Common myeloid progenitor, CD34-positive (primary cell): ENCODE results near the gene PDLIM5.

Source experiments
- CTCF ChIA-PET: fragments of 350-600 bp; sonication (Branson Sonifier 250); formaldehyde crosslinking; loops from one replicate; lab custom pipeline; 2021; ENCODE audit warnings: antibody characterized with exemption; lab: Charles Lee
- POLR2A ChIA-PET: fragments of 350-600 bp; sonication (Branson Sonifier 250); formaldehyde crosslinking; loops from one replicate; lab custom pipeline; 2021; ENCODE audit warnings: antibody characterized with exemption; lab: Charles Lee
- DNase-seq, 3 donors: peaks; one replicate each; pipeline versions ENCODE4 v3.0.0 to v3.0.0-alpha.2; 2013
- H3K27ac ChIP-seq, 2 experiments: 1 replicate in 1 of 2; 2 replicates in 1 of 2; pipeline ENCODE4 v1.7.0; 2013; ENCODE audit warnings: inconsistent platforms in 2 of 2, low read length in 2 of 2, mild to moderate bottlenecking in 2 of 2, low read depth in 1 of 2, moderate library complexity in 1 of 2; ENCODE audit not compliant: severe bottlenecking in 2 of 2, insufficient read depth in 1 of 2, poor library complexity in 1 of 2
- H3K27me3 ChIP-seq, 5 experiments: replicated peaks in 2 of 5; 1 replicate in 3 of 5; 2 replicates in 2 of 5; pipeline versions ENCODE4 v1.6.1 to v1.7.0; 2013; ENCODE audit warnings: low read length in 4 of 5, mild to moderate bottlenecking in 2 of 5, moderate library complexity in 2 of 5, inconsistent platforms in 1 of 5; ENCODE audit not compliant: insufficient read depth in 5 of 5, control insufficient read depth in 4 of 5
- H3K36me3 ChIP-seq, 4 experiments: 1 replicate in 2 of 4; 2 replicates in 2 of 4; pipeline versions ENCODE4 v1.6.1 to v1.7.0; 2013; ENCODE audit warnings: low read length in 3 of 4, control low read depth in 1 of 4, mild to moderate bottlenecking in 1 of 4; ENCODE audit not compliant: control insufficient read depth in 4 of 4, insufficient read depth in 4 of 4
- H3K4me1 ChIP-seq, 4 experiments: 1 replicate in 3 of 4; 2 replicates in 1 of 4; pipeline versions ENCODE4 v1.6.1 to v1.7.1; 2013; ENCODE audit warnings: low read length in 3 of 4, mild to moderate bottlenecking in 3 of 4, control low read depth in 1 of 4, inconsistent platforms in 1 of 4, moderate library complexity in 1 of 4; ENCODE audit not compliant: control insufficient read depth in 4 of 4, insufficient read depth in 4 of 4; ENCODE audit errors: control extremely low read depth in 1 of 4
- H3K4me3 ChIP-seq, 7 experiments: 1 replicate in 4 of 7; 2 replicates in 3 of 7; pipeline versions ENCODE4 v1.5.1 to v1.7.0; 2013; ENCODE audit warnings: mild to moderate bottlenecking in 7 of 7, low read length in 6 of 7, moderate library complexity in 6 of 7, inconsistent platforms in 2 of 7, low read depth in 2 of 7, control low read depth in 1 of 7; ENCODE audit not compliant: insufficient read depth in 4 of 7, control insufficient read depth in 1 of 7; ENCODE audit errors: extremely low read depth in 1 of 7
- H3K9me3 ChIP-seq, 5 experiments: 1 replicate in 4 of 5; 2 replicates in 1 of 5; pipeline versions ENCODE4 v1.6.1 to v1.7.1; 2013; ENCODE audit warnings: low read length in 4 of 5, mild to moderate bottlenecking in 2 of 5, inconsistent platforms in 1 of 5, low read depth in 1 of 5, moderate library complexity in 1 of 5; ENCODE audit not compliant: control insufficient read depth in 4 of 5, insufficient read depth in 2 of 5; ENCODE audit errors: control extremely low read depth in 1 of 5
- WGBS: methylation state at CpG from one replicate; pipeline ENCODE4 v1.1.5; 2013; ENCODE audit not compliant: insufficient coverage; 5-methylcytosine and 5-hydroxymethylcytosine counted together

PDLIM5 gene

DNA sequence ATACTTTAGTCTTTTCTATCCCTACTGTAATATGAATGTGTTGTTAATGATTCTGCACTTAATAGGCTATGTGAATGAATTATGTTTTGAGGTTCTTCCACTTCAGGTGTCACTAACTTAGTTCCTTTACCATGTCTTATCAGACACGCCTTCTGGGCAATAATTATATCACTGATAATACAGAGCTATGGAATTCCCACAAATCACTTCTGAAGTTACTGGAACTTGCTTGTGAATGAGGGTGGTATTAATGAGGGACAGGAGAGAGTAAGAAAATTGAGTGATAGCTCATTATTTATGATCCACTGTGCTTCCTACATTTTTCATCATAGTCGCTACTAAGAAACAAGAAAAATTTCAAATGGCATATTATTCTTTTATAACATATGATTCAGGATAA, 130.0 kb downstream of the PDLIM5 start:
- CTCF ChIA-PET: no interaction called here
- H3K4me1 ChIP-seq: no peaks in the 10 kb centered on the region
- H3K27ac ChIP-seq: no peak overlapping the region
- peaks cover 0 to 5% (median under 1%) of the 10 kb centered on the region in 4 experiments for H3K36me3 ChIP-seq
- H3K27me3 ChIP-seq: no peaks in the 10 kb centered on the region
- no peak overlapping the region for H3K4me3 ChIP-seq
- no peak for DNase-seq
- WGBS: no CpG with 5 or more reads among the region's 2 CpGs
- H3K9me3 ChIP-seq: no peaks in the 10 kb centered on the region
- POLR2A ChIA-PET: no interaction called here

DNA sequence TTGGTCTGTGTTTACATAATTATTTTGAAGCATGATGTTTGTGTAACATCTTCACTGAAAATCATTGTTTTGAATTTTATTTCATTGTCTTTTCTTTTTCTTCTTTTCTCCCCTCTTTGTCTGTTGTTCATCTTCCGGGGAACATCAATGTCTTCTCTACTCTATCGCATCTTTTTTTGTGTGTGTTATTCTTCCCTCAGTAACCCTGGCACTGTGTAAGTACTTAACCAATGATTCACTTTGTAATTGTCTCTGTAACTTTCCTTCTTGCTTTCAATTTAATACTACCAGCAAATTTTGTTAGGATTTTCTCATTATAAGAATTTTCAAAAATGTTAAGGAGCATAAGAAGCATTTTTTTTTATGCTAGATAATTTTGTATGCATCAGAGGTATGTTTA, 130.8 kb downstream of the PDLIM5 start:
- ChIA-PET POLR2A (no interaction called here), CTCF (no interaction called here)
- Histone ChIP-seq H3K36me3 (peaks cover 0 to 5% (median under 1%) of the 10 kb centered on the region in 4 experiments), H3K4me3 (no peak overlapping the region), H3K9me3 (no peaks in the 10 kb centered on the region), H3K27ac (no peak overlapping the region), H3K4me1 (no peaks in the 10 kb centered on the region), H3K27me3 (no peaks in the 10 kb centered on the region)
- WGBS: 100% methylated on average over 2 of the region's 2 CpGs
- DNase-seq: no peak

DNA sequence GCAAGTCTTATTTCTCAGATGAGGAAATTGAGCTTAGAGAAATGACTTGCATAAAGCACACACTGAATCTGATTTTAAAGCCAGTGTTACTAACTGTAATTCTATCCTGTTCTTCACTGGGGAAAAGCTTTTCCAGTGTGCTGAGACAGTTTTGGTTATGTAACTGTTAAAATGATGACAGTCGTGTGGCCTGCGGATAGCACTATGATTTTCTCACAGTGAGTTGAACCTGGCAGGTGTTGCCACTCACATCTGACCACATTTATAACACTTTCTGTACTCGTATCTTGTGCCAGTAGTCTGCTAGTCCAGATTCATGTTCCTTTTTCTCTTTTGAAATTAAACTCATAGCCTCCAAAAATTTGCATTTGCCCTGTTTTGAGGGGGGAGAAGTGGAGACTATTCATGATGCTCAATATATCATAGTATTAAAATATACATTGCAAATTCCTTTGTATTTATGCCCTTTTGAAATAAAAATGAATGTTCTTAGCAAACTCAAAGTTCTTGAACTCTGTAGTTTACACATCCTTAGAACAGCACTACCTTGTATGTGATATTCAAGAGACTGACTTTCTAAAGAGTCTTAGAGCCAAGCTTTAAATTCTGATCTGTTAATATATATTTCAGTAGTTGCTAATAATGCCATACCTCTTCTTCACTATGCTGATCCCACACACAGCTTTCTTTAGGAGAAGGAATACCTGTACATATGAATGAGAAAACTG, 132.3 kb downstream of the PDLIM5 start:
- H3K9me3 ChIP-seq: no peaks in the 10 kb centered on the region
- H3K27me3 ChIP-seq: no peaks in the 10 kb centered on the region
- no peak for DNase-seq
- H3K4me3 ChIP-seq: no peak overlapping the region
- WGBS: no CpG with 5 or more reads among the region's 3 CpGs
- ChIA-PET POLR2A (no interaction called here), CTCF (interaction anchor here (1.2 kb wide), 1 partner anchor 37 kb away, joined by 3 read pairs; no protein-coding TSS in a partner anchor)
- H3K27ac ChIP-seq: no peak overlapping the region
- H3K36me3 ChIP-seq: peaks cover 0 to 5% (median under 1%) of the 10 kb centered on the region in 4 experiments
- no peaks in the 10 kb centered on the region for H3K4me1 ChIP-seq

DNA sequence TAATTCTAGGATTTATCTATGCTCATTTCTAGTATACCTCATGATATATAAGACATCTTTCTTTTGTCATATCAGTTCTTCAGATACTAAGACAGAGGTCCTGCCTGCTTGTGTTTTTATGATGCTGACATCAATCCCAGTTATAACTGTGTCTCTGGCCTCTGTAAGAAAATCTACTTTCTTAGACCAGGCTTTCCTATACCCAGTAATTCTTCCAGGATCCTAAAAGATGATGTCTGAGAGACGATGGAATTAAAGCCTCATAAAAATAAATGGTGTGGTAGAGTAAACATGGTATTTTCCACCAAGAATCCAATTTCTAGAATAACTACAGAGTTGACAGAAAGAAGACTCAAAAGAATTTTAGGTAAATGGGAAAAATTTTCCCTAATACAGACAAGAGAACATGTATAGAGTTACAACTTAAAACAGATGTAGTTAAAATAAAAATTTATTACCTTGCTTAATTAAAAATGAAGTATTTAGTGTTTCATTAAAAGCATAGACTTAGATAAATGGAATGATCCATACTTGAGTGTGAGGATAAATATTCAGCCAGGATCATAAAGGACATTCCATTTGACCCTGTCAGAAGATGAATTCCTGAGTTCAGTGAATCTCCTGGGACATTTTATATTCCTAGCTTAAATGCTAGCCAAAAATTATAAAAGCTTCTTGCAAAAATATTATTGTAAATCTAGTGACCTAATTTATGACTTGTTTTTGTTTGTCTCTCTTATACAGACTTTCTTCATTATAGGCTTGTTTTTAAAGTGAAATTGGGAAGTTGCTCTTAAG, 137.4 kb downstream of the PDLIM5 start:
- Histone ChIP-seq H3K27ac (no peak overlapping the region), H3K9me3 (no peaks in the 10 kb centered on the region), H3K36me3 (peaks cover 0 to 10% (median 5%) of the 10 kb centered on the region in 4 experiments), H3K4me1 (no peaks in the 10 kb centered on the region), H3K27me3 (no peaks in the 10 kb centered on the region), H3K4me3 (no peak overlapping the region)
- no CpG with 5 or more reads among the region's 1 CpG for WGBS
- ChIA-PET CTCF (interaction anchor here (1.0 kb wide), 2 partner anchors 181 to 183 kb away, joined by 3 to 4 read pairs; no protein-coding TSS in a partner anchor), POLR2A (no interaction called here)
- DNase-seq: no peak

DNA sequence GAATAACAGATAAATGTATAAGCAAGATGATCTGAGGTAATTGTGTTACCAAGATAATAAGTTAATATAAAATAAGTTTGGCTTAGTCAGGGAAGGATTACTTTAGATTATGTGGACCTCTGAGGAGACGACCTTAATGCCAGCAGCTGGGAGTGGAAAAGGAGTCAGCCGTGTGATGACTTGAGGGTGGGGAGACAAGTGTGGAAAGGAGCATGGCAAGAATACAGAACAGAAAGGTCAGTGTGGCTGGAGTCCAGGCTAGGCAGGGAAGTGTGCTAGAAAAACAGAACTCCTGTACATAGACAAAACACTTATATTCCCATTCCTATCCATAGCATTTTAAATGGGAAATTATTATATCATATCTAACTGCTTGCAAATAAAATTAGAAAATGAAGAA, 138.8 kb downstream of the PDLIM5 start:
- Histone ChIP-seq H3K27ac (no peak overlapping the region), H3K9me3 (no peaks in the 10 kb centered on the region), H3K4me3 (no peak overlapping the region), H3K36me3 (peaks cover 0 to 8% (median 5%) of the 10 kb centered on the region in 4 experiments), H3K4me1 (peaks cover 0 to 3% (median 0%) of the 10 kb centered on the region in 4 experiments), H3K27me3 (no peaks in the 10 kb centered on the region)
- no peak for DNase-seq
- ChIA-PET POLR2A (no interaction called here), CTCF (no interaction called here)
- 100% methylated on average over 1 of the region's 2 CpGs for WGBS

DNA sequence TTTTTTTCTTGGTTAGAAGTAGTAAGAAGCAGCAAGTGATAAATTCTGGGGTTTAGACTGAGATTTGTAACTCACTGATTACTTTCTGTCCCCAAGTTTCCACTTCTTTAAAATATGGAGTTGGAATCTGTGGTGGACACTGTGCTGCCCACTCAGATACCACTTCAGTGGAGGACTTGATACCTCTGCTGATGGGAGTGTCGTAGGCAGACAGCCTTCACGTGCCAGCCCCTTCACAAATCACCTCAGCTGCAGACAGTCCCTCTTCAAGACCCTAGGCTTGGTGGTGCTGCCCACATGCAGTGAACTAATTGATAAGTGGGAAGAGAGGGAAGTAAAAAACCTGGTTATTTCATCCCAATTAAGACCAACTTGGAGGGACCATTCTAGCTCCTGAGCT, 139.5 kb downstream of the PDLIM5 start:
- H3K36me3 ChIP-seq: peaks cover 0 to 5% (median 5%) of the 10 kb centered on the region in 4 experiments
- no peaks in the 10 kb centered on the region for H3K27me3 ChIP-seq
- CTCF ChIA-PET: interaction anchor here (1.7 to 2.4 kb wide), 2 partner anchors 184 to 259 kb away, joined by 4 to 11 read pairs; no protein-coding TSS in a partner anchor
- DNase-seq: no peak
- no peaks in the 10 kb centered on the region for H3K9me3 ChIP-seq
- no CpG with 5 or more reads among the region's 2 CpGs for WGBS
- no peak overlapping the region for H3K4me3 ChIP-seq
- H3K27ac ChIP-seq: no peak overlapping the region
- POLR2A ChIA-PET: interaction anchor here (1.1 kb wide), 1 partner anchor 185 kb away, joined by 3 read pairs; no protein-coding TSS in a partner anchor
- H3K4me1 ChIP-seq: peaks cover 0 to 6% (median 0%) of the 10 kb centered on the region in 4 experiments
